GM21528 (cell line): ENCODE results near the gene GALNT16.
"Not testable (repeated sequence)": the region's sequence is repeated elsewhere in the genome, so short reads cannot be mapped to it uniquely, and the experiment has no call there.

Experiments used
- ATAC-seq: cut with Tn5 transposase; IDR thresholded peaks from one replicate; pipeline ENCODE4 v1.9.1; 2021; ENCODE audit warnings: mild to moderate bottlenecking, moderate library complexity; ENCODE audit not compliant: unreplicated experiment, low FRiP score

GALNT16 gene

DNA sequence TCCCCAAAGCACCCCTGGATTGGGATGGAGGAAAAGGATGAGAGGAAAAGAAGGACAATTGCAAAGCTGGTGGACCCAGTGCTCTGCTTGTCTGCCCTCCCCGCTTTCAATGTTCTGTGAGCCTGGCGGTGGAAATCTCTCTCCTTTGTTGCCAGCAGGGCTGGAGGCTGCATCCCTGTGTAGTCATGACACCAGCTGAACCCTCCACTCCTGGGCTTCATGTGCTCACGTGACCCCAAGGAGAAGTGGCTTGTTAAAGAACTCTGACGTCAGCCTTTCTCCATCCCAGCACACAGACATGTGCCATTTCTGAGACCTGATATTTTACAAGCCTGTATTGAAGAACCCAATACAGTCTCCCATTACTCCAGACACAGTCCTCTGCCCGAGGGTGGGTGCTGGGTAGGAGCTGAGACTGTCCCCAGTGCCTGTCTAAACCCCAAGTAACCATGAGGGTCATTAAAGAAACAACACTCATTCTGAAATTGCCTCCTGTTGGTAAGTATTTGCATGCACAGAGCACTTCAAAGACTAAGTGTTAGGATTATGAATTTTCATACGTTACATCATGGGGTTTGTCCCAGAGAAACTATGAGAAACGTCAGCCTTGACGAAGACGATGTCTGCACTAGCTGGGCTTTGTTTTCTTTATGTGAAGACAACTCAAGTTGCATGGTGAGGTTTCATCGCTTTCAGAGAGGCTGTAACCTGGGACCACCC is 21.7 kb downstream of the GALNT16 start:
- ATAC-seq: no peak

DNA sequence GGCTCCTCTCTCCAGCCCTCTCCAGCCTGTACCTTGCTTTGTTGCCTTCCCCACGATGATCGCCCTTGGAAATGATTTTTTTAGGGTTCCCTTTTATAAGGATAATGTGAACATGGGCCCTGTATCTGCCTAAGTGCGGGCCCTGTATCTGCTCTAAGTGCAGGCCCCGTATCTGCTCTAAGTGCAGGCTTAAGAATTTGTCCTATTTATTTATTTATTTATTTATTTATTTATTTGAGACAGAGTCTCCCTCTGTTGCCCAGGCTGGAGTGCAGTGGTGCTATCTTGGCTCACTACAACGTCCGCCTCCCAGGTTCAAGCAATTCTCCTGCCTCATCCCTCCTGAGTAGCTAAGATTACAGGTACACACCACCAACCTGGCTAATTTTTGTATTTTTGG is 22.5 kb downstream of the GALNT16 start:
- no peak for ATAC-seq

DNA sequence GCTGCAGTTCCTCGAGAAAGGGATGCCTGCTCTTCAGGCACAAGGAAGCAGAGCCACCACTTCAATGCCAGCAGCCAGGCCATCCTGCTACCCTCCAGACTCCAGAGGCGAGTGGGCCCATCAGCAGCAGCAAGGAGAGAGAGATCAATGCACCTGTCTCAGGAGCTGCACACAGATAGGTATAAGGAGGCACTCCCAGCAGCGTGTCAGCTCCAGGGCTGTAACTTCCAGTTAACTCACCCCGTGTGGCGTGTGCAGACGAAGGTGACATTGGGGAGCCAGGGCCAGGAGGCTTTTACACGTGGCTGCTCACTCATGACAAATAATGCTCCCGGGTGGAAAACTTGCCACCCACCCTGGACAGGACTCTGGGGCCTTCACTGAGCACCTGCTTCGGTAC is 24.2 kb downstream of the GALNT16 start:
- ATAC-seq: no peak

DNA sequence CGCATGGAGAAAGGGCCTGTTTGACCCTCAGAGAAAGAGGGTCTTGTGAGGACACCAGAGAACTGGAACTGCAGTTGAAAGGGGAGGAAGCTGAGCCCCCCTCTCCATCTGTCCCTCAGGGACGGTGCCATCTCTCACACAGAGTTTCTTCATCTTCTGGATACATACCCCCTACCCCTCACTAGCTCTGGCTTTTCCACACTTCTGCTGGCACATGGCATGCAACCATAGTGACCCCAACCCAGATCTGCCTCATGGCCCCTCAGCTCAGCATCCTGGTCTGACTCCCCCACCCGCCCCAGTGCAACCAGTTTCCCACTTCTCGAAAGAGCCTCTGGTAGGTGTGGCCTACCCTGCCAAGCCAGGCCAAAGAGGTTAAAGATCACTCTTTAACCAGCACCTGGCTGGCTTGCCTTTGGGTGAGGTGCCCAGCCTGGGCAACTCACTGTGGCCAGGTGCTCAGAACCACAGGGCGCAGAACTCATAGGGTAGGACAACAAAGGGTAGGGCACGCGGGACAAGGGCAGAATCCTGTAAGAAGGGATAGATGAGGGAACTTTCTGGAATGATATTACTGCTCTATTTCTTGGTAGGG is 25.8 kb downstream of the GALNT16 start:
- ATAC-seq: no peak

DNA sequence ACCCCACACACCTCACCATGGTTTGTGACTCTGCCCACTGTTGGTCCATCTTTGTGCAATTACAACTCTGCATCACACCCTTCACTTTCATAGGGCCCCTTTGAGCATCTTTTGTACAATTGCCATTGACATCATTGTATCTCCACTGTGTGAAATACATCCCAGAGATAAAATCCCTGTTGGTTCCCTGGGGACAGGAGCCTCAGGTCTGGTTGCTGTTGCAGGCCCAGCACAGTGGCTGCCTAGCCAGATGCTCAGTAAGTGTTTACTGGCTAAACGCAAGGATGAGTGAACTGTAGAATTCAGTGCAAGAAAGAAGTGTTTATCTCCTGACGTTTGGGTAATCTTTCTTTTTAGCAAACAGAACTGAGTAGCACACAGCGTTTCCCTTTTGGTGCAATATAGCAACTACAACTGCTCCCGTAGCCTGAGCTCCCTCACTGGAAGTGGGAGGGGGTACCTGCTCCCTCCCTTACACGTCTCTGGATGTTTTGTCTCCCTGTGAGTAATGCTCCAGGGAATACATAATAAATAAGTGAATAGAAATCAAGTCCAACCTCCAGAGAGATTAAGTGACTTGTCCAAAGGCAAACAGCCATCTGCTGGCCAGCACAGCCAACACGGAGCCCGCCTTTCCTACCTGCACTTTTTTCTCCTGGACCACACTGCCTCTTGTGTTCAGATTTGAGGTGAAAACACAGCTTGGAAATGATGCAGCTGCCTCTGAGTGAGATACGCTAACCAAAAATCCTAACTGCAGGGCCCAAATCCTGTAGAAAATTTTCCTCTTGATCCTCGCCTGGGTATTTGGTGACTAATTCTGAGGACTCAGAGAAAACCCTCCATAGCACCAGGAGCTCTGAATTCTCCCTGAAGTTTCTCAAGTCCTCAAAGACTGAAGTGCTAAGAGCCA is 27.4 kb downstream of the GALNT16 start:
- ATAC-seq: no peak

DNA sequence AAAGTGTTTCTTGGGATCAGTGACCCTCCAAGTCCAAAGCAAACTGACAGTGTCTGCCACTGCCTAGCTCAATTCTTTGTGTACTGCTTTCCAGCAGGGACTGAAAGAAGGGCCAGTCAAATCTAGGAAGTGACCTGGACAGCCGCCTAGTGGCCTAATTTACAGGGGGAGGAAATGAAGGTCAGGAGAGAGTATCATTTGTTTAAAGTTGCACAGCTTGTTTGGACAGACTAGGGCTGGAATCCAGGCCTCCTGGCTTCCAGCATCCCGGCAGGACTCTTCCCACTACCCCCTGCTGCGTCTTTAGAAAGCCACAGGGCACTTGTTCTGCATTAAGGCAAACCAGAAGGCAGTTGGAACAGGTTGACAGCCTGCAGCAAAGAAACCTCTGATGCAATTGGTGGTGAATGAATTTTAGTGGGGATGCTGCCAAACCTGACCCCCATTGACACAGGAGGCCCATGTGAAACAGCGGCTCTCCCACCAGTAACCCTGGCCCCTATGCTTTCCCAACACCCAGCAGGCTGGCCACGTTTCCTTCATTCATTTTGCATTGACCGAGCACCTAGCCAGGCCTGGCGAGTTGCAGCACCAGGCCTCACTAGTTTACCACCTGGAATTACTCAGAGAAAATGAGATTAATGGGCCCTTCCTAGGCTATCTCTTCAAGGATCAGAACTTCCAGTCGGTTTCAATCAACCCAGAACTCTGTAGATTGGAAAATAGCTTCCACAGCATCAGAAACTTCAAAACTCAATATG is 28.2 kb downstream of the GALNT16 start:
- ATAC-seq: no peak

DNA sequence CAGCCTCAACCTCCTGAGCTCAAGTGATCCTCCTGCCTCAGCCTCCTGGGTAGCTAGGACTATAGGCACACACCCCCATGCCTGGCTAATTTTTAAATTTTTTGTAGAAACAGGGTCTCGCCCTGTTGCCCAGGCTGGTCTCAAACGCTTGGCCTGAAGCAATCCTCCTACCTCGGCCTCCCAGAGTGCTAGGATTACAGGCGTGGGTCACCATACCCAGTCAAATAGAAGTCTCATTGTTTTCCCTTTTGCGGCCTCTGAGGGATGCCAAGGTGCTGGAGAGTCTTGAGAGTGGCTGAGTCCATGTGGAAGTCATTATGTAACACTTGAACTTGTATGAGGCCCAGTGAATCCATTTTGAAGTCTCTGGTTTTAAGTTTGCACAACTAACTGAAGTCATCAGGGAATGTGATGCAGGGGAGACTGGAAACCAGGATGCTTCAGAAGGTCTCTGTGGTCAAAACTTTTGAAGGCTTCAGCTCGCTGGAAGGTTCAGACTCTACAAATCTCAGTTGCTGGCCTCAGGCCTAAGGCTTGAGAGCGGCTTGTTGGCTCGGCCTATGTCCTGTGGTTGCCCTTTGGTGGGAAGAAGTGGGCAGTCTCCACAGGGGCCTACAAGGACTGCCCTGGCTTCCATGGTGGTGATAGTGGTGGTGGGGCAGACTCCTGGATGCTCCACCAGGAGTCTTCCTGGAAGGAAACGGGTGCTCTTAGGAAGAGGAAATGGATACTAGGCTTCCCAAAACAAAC is 29.2 kb downstream of the GALNT16 start:
- ATAC-seq: no peak

DNA sequence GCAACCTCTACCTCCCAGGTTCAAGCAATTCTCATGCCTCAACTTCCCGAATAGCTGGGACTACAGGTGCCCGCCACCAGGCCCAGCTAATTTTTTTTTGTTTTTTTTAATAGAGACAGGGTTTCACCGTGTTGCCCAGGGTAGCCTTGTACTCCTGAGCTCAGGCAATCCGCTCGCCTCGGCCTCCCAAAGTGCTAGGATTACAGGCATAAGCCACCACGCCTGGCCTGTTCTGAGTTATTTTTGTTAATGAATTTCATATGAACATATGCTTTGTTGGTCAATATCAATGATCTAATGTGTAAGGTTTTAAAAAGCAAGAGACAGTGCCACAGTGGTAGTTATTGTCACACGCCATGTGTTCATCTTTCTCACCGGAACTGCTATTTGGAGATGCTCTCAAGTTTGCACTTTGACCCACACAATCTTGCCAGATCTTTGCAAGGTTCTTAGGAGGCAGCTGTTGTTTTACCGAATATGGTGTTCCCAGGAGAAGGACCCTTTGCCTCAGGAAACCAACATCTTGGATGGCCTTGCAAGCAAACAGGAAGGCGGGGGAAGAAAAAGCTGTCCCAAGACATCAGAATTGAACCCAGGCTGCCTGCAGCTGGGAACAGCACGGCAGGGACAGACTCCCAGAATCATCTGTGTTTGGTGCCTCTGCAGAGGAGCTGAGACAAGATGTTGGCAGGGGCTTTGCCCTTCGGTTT is 30.0 kb downstream of the GALNT16 start:
- ATAC-seq: no peak

DNA sequence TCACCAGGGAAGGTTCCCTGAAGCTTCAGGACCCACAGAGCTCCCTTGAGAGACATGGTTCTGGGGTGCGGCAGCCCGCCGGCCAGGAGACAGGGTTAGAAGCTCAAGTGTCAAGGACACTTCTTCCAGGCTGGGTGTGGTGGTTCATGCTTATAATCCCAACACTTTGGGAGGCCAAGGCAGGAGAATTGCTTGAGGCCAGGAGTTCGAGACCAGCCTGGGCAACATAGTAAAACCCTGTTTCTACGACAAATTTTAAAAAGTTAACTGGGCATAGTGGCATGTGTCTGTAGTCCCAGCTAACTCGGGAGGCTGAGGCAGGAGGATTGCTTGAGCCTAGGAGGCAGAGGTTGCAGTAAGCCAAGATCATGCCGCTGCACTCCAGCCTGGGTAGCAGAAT is 30.9 kb downstream of the GALNT16 start:
- not testable (repeated sequence) for ATAC-seq

DNA sequence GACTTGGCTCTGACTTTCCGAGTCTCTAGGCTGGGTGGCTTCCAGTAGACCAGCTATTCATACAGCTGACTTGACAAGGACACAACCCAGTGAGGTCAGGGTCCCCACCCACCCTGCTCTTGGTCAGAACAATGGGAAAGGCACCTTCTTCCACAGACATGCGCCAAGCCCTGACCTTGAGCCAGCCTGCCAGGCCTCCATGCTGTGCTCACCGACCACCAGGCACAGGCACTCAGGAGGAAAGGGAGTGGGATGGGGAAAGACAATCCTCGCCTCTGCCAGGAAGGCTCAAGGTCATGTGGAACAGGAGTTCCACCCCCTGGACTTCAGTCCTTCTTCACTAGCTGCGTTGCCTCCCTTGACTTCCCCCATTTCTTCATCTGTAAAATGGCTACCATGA is 31.4 kb downstream of the GALNT16 start:
- ATAC-seq: no peak

DNA sequence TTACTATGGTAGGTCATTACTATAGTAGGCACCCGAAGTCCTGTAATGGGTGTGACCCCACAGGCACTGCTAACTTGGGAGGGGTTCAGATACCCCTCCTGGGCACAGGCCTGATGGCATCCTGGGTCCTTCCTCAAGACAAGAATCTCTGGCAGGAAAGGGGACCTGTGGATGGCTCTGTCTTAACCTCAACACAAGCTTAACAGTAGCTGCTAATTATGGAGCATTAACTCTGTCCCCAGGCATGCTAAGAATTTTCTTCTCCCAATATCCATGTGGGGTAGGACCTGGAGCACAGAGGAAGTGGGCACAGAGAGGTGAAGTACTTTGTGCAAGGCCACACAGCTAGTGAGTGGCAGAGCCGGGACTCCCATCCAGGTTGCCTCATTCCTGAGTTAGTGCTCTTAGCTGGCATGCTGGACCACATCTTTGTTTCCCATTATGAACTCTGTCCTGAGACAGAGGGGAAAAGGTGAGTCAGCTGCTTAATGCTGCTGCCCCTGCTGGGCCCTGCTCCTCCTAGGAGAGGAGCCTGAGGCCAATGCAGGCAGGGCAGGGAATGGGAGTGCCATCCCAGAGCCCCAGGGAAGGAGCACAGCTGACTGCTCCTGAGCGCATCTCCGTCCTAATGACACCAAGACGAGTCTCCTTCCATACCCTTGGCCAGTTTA is 32.1 kb downstream of the GALNT16 start:
- no peak for ATAC-seq

DNA sequence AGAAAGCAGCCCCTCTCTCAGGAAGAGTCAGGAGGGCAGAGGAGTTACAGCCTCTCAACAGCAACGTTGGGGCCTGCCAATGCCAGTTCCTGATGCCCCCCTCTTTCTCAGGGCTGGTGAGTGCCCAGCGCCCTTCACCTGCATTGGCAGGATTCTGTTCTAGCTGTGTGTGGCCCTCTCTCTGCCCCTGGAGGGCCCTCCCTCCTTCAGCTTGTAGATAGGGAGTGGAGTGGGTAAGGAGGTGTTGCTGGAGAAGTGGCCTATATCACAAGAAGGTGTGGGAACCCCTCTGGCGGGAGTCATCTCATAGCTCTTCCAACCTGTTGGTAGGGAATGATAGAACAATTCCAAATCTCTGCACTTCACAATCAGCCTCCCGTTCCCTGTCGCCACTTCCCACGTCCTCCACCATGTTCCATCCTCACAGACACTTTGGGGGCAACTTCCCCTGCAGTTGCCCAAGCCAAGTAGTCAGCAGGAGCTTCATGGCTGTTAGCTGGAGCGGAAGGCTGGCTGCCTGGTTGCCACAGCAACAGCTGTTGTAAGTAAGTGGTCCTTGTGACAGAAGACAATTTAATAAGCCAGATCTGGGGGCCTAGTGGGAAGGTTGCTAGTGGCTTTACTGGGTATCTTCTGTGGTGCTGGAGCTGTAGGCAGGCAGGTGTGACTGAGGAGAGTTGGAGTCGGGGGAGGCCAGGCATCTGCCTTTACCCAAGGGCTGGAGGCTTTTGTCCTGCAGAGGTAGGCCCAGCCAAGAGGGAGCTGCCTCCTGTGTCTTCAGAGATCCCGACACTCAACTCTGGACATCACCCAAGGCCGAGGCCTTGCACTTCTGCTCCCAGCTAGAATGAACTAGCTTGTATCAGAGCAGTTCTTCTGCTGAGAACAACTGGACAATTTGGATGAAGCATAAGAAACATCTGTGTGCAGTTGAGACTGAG is 38.4 kb downstream of the GALNT16 start:
- ATAC-seq: no peak

DNA sequence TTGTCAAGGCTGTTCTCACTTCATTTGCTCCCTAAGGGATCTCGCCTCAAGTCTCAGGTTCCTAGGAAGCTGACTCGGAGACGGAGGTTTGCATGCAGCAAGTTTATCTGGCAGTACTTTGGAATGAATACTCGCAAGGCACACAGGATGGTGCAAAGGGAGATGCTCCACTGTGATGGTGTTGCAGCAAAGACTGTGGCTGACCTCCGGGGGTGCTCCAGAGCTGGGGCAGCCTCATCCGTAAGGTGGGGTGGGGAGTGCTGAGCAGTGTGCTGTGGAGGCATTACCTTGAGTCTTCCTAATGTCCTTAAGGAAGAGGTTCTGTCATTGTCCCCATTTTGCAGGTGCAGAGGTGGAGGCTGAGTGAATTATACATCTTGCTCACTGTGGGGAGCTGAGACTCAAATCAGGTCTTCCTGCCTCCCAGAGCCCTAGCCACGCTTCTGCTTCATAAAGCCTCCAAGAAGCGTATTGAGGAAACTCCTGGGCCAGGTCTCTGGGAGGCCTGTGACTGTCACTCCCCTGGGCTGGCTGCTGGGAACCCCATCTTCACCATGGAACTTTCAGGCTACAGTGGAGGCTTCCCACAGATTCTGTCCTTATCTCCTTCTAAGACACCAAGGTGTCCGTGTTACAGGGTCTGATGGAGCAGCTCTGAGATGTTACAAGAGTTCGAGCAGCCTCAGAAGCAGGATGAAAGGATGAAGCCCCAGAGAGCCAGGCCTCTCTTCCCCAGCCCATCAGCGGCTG is 39.5 kb downstream of the GALNT16 start:
- ATAC-seq: no peak

DNA sequence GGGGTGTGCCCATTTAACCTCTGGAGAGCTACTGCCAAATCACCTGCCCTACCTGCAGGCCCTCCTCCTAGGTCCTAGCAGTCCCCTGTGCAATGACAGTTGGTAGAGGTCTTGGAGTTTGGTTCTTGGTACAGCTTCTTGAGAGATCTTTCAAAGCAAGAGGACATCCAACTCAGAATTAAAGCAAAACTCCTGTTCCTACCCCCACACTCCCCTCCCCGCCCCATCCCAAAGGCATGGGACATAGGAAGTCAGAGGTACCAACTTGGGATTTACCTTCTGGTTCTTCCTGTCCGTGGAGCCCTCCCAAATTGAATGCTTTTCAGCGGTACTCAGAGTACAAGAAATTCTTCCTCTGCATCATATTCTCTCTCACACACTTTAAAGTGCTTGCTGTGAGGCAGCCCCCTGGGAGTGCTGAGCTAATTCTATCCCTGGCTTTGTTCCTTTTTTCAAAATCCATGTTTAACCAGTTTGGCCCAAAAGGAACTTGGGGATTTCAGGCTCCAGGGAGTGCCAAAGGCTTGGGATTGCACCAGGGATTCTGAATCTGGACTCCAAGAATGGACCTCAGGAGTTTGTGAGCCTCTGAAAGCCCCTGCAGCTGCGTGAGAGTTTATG is 40.8 kb downstream of the GALNT16 start:
- no peak for ATAC-seq

DNA sequence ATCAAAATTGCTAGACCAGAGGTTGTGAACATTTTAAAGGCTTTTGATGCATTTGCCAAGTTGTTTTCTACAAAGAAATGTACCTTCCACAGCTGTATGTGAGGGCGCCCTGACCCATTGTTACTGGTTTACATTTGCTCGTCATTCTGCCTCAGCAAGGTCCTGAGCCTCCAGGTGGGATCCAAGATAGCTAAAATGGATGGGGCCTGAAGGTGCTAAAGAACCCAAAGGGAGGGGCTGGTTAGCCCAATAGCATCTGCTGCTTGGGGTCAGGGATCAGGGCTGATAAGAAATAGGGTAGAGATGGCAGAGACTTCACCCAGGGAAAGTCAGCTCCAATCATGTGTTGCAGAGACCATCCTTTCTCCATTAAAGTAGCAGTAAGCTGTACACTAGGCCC is 43.1 kb downstream of the GALNT16 start:
- no peak for ATAC-seq

DNA sequence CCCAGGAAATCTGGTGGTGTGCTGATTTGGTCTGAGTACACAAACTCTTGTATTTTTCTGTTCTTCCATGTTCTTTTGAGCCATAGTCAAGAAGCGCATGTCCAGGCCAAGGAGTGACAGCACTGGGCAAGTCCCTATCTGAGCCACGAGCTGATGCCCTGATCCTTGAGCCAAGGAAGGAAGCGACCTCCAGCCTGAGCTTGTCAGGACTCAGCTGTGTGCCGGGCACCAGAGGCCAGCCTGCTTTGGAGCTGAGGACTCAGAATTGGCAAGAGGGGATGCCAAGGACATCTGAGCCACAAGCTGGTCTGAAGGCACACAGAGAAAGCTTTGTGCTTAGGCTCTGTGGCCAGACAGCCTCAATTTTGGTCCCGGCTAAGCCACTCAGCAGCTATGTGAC is 52.6 kb downstream of the GALNT16 start:
- ATAC-seq: no peak

DNA sequence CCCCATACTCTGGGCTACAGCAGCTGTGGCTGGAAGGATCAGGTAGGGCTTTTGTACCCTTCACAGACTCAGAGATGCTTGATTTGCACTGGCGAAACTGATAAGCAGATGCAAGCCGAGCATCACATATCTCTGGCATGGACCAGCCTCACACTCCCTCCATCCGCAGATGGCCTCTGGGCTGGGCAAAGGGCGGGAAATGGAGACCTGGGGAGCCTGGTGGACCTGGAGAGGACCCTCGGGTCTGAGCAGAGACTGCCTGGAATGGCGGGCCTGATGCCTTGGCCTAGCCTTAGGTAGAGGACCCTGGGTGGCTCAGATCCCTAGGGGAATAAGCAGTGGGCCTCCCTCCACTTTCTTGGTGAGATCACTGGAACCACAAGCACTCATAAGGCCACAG is 53.2 kb downstream of the GALNT16 start:
- ATAC-seq: no peak
